WTC11 (cell line): ENCODE results near the gene YOD1. TPM values are rescaled to one million over a fixed set of nuclear protein-coding genes. Genes with fewer than 3 reads are reported as not detected.

Source experiments
- ATAC-seq: fragments of 200-7000 bp; cut with Tn5 transposase; 2 replicates; pipeline ENCODE4 v1.10.0; 2021; ENCODE audit warnings: mild to moderate bottlenecking, moderate library complexity
- CTCF ChIA-PET: fragments of 300-600 bp; sonication (Branson Sonifier 250); formaldehyde crosslinking; loops from one replicate; lab custom pipeline; 2021; ENCODE audit warnings: antibody characterized with exemption; lab: Charles Lee
- POLR2A ChIA-PET: fragments of 350-600 bp; sonication (Branson Sonifier 250); formaldehyde crosslinking; loops from one replicate; lab custom pipeline; 2021; ENCODE audit warnings: antibody characterized with exemption; lab: Charles Lee
- DNase-seq: peaks from one replicate; pipeline ENCODE4 v3.0.0; 2021; ENCODE audit warnings: low spot score
- H3K27ac Mint-ChIP-seq: 2 replicates; pipeline ENCODE4 v1.8.0; 2021; ENCODE audit warnings: mixed read lengths
- H3K27me3 Mint-ChIP-seq: 2 replicates; pipeline ENCODE4 v1.8.0; 2021; ENCODE audit warnings: low read depth, mild to moderate bottlenecking, moderate library complexity, mixed read lengths
- H3K36me3 Mint-ChIP-seq: 2 replicates; pipeline ENCODE4 v1.8.0; 2021; ENCODE audit warnings: mixed read lengths
- H3K4me1 Mint-ChIP-seq: 2 replicates; pipeline ENCODE4 v1.8.0; 2022; ENCODE audit warnings: mixed read lengths
- H3K4me3 Mint-ChIP-seq: 2 replicates; pipeline ENCODE4 v1.8.0; 2021; ENCODE audit warnings: mild to moderate bottlenecking, moderate library complexity, mixed read lengths
- H3K9me3 Mint-ChIP-seq: 2 replicates; pipeline ENCODE4 v1.8.0; 2021; ENCODE audit warnings: mixed read lengths
- CREB1 ChIP-seq: sonication (generic); formaldehyde crosslinking; IDR thresholded peaks from 2 replicates; pipeline ENCODE4 v1.8.0; 2023; ENCODE audit warnings: mild to moderate bottlenecking, missing genetic modification reagents
- FOXJ3 ChIP-seq: sonication (generic); formaldehyde crosslinking; IDR thresholded peaks from 2 replicates; pipeline ENCODE4 v1.9.0; 2021; ENCODE audit warnings: missing genetic modification reagents, mild to moderate bottlenecking, borderline replicate concordance
- FOXK1 ChIP-seq: sonication (generic); formaldehyde crosslinking; IDR thresholded peaks from 2 replicates; pipeline ENCODE4 v1.8.0; 2022; ENCODE audit warnings: mild to moderate bottlenecking, moderate library complexity, missing genetic modification reagents
- GABPB1 ChIP-seq: sonication (generic); formaldehyde crosslinking; IDR thresholded peaks from 2 replicates; pipeline ENCODE4 v1.8.1; 2023; ENCODE audit warnings: mild to moderate bottlenecking, missing genetic modification reagents
- HMGA2 ChIP-seq: fragments of 250-450 bp; sonication (Bioruptor Pico); IDR thresholded peaks from 2 replicates; pipeline ENCODE4 v1.4.0; 2021; ENCODE audit warnings: mild to moderate bottlenecking, moderate library complexity
- KAT7 ChIP-seq: sonication (generic); formaldehyde crosslinking; IDR thresholded peaks from 2 replicates; pipeline ENCODE4 v1.8.1; 2023; ENCODE audit warnings: missing genetic modification reagents, mild to moderate bottlenecking, borderline replicate concordance
- NFATC4 ChIP-seq: fragments of 250-450 bp; sonication (Bioruptor Pico); IDR thresholded peaks from 2 replicates; pipeline ENCODE4 v1.9.0; 2021; ENCODE audit warnings: mild to moderate bottlenecking
- NR1H2 ChIP-seq: sonication (generic); formaldehyde crosslinking; IDR thresholded peaks from 2 replicates; pipeline ENCODE4 v1.9.0; 2021; ENCODE audit warnings: mild to moderate bottlenecking, moderate library complexity, missing genetic modification reagents
- NR3C1 ChIP-seq: sonication (generic); formaldehyde crosslinking; conservative IDR thresholded peaks from 2 replicates; pipeline ENCODE4 v1.8.1; 2023; ENCODE audit warnings: low read depth, mild to moderate bottlenecking, missing genetic modification reagents
- TEAD1 ChIP-seq: sonication (generic); formaldehyde crosslinking; IDR thresholded peaks from 2 replicates; pipeline ENCODE4 v1.8.0; 2022; ENCODE audit warnings: mild to moderate bottlenecking, missing genetic modification reagents
- ZBTB21 ChIP-seq: sonication (generic); formaldehyde crosslinking; IDR thresholded peaks from 2 replicates; pipeline ENCODE4 v1.8.1; 2023; ENCODE audit warnings: mild to moderate bottlenecking, missing genetic modification reagents, borderline replicate concordance
- ZNF219 ChIP-seq: sonication (generic); formaldehyde crosslinking; IDR thresholded peaks from 2 replicates; pipeline ENCODE4 v1.8.0; 2023; ENCODE audit warnings: missing genetic modification reagents, mild to moderate bottlenecking, borderline replicate concordance
- ZNF232 ChIP-seq: sonication (generic); formaldehyde crosslinking; IDR thresholded peaks from 2 replicates; pipeline ENCODE4 v1.8.0; 2022; ENCODE audit warnings: mild to moderate bottlenecking, missing genetic modification reagents
- ZNF263 ChIP-seq: sonication (generic); formaldehyde crosslinking; IDR thresholded peaks from 2 replicates; pipeline ENCODE4 v1.8.1; 2022; ENCODE audit warnings: low read depth, mild to moderate bottlenecking, moderate library complexity, missing genetic modification reagents
- ZNF396 ChIP-seq: fragments of 250-450 bp; sonication (Bioruptor Pico); IDR thresholded peaks from 2 replicates; pipeline ENCODE4 v1.8.0; 2021; ENCODE audit warnings: mild to moderate bottlenecking, moderate library complexity, borderline replicate concordance
- ZNF512 ChIP-seq: sonication (generic); formaldehyde crosslinking; IDR thresholded peaks from 2 replicates; pipeline ENCODE4 v1.8.1; 2022; ENCODE audit warnings: missing genetic modification reagents, borderline replicate concordance
- total RNA-seq: library from RNA; stranded (reverse); gene quantifications from 3 replicates; pipeline ENCODE4 v1.2.3, GENCODE V29; 2021
- TF ChIP-seq, protein P1 (sequence below): sonication (generic); formaldehyde crosslinking; IDR thresholded peaks from 2 replicates; pipeline ENCODE4 v1.8.0; 2022; ENCODE audit warnings: mild to moderate bottlenecking, missing genetic modification reagents
- TF ChIP-seq, protein P2 (sequence below): sonication (generic); formaldehyde crosslinking; IDR thresholded peaks from 2 replicates; pipeline ENCODE4 v1.8.0; 2022; ENCODE audit warnings: mild to moderate bottlenecking, missing genetic modification reagents
- TF ChIP-seq, protein P3 (sequence below): sonication (generic); formaldehyde crosslinking; IDR thresholded peaks from 2 replicates; pipeline ENCODE4 v1.8.1; 2022; ENCODE audit warnings: low read depth, missing genetic modification reagents, borderline replicate concordance

Gene YOD1
- total RNA-seq, 1 experiment from 2014 or later = 12.0 TPM

DNA sequence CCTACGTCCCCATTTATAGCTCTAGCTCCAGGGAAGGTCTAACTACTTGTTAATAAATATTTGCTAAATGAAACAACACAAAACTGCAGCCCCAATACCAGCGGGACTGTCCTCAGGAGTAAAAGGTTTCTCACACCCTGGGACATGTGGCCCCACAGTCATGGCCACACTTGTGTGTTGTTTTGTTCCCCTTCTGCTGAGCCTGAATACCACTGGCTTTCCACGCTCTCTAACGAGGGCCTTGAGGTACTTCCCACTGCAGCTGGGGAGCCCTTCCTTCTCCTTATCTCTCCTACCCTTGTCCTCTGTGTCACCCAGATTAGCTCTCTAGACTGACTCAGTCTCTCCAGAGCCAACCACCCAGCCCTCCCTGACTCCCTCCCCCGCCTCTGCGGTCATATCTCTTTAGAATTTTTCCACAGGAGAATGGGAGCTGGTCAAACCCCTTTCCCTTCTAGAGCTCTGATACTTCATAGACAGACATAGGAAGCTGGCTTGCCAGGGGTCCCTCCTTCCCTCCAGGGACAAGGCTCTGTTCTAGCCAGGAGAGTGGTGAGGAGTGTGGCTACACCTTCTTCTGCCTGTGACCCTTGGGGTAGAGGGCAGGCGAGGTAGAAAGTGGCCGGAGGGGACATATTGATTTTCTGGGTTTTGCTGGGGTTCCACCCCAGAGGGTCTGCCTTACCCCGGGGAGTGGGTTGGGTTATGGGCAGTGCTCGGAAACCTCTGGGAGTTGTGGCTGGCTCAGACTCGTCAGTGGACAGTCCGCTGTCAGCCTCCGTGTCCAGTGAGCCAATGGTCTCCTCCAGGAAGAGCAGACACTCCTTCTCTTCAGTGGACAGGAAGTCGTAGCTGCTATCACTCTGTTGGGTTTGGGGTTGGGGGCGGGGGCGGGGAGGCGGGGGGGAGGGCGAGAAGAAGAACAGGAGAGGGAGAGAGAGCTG is 26.5 kb downstream of the YOD1 start:
- Mint-ChIP-seq H3K36me3 (no peaks in the 10 kb centered on the region; the same call in 1 of the 2 replicates), H3K27ac (peak overlapping the region; percentile 74), H3K27me3 (no peaks in the 10 kb centered on the region), H3K9me3 (no peaks in the 10 kb centered on the region), H3K4me1 (peaks cover 20% of the 10 kb centered on the region), H3K4me3 (no peak overlapping the region)
- CTCF ChIA-PET = interaction anchor here (0.6 to 1.9 kb wide), 11 partner anchors 8 to 393 kb away, joined by 3 to 6 read pairs (median 3); partner anchors contain the start of gene C1orf116
- TF ChIP-seq GABPB1 (CRISPR knock-in tag) (no peak), ZBTB21 (CRISPR knock-in tag) (no peak), FOXK1 (CRISPR knock-in tag) (no peak), ZNF512 (CRISPR knock-in tag) (no peak), TEAD1 (no peak), ZNF263 (CRISPR knock-in tag) (no peak), ZNF219 (no peak), ZNF232 (no peak), CREB1 (CRISPR knock-in tag) (no peak)
- TF ChIP-seq, protein P1, sequence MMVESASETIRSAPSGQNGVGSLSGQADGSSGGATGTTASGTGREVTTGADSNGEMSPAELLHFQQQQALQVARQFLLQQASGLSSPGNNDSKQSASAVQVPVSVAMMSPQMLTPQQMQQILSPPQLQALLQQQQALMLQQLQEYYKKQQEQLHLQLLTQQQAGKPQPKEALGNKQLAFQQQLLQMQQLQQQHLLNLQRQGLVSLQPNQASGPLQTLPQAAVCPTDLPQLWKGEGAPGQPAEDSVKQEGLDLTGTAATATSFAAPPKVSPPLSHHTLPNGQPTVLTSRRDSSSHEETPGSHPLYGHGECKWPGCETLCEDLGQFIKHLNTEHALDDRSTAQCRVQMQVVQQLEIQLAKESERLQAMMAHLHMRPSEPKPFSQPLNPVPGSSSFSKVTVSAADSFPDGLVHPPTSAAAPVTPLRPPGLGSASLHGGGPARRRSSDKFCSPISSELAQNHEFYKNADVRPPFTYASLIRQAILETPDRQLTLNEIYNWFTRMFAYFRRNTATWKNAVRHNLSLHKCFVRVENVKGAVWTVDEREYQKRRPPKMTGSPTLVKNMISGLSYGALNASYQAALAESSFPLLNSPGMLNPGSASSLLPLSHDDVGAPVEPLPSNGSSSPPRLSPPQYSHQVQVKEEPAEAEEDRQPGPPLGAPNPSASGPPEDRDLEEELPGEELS (CRISPR knock-in tag) = no peak
- DNase-seq = no peak
- POLR2A ChIA-PET = interaction anchor here (0.5 to 1.5 kb wide), 2 partner anchors 8 to 18 kb away, joined by 3 to 5 read pairs; partner anchors contain the start of gene C1orf116
- ATAC-seq = peak; percentile 37

DNA sequence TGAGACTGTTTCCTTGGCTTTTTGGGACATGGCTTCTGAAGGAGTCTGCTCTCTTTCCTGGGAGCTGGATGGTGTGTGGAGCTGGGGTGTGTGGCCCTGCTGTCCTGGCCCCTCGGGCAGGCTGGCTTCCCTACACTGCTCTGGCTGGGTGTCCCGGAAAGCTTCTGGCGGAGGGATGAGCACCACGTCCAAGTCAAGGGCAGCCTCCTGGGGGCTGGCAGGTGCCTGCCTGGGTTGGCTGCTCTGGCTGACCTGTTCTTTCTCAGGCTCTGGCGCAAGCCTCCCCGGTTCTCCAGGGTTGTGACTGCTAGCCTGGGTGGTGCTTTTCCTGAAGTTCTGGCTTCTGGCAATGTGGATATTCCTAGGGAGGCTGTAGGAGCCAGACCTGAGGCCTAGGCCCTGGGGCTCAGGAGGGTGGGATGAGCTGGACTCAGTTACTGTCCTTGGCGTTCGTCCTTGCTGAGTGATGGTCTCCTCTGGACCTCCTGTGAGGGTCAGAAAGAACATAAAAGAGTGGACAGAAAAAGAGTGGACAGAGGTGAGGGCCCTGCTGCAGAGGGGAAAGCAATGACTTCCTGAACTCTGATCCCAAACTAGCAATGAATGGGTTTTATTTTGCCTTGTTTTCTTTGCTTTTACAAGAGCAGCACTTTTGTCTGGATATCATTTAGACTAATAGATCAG is 27.9 kb downstream of the YOD1 start:
- DNase-seq (no peak), ATAC-seq (no peak)
- Mint-ChIP-seq H3K9me3 (no peaks in the 10 kb centered on the region), H3K36me3 (no peaks in the 10 kb centered on the region; the same call in 1 of the 2 replicates), H3K4me1 (peaks cover 19% of the 10 kb centered on the region), H3K27me3 (no peaks in the 10 kb centered on the region), H3K4me3 (no peak overlapping the region), H3K27ac (no peak overlapping the region)
- CTCF ChIA-PET = interaction anchor here (1.3 to 2.0 kb wide), 2 partner anchors 19 to 88 kb away, joined by 6 to 8 read pairs; no protein-coding TSS in a partner anchor
- TF ChIP-seq NR1H2 = no peak
- POLR2A ChIA-PET = no interaction called here

GRCh38 chr1:207021876-207022596 is 29.0 kb downstream of the YOD1 start:
- Mint-ChIP-seq H3K36me3 (no peaks in the 10 kb centered on the region; the same call in 1 of the 2 replicates), H3K9me3 (no peaks in the 10 kb centered on the region), H3K27me3 (no peaks in the 10 kb centered on the region), H3K4me3 (no peak overlapping the region), H3K27ac (no peak overlapping the region), H3K4me1 (peaks cover 19% of the 10 kb centered on the region)
- POLR2A ChIA-PET = interaction anchor here (0.8 kb wide), 1 partner anchor 31 kb away, joined by 3 read pairs; the partner anchor contains the start of gene PFKFB2
- TF ChIP-seq, protein P2, sequence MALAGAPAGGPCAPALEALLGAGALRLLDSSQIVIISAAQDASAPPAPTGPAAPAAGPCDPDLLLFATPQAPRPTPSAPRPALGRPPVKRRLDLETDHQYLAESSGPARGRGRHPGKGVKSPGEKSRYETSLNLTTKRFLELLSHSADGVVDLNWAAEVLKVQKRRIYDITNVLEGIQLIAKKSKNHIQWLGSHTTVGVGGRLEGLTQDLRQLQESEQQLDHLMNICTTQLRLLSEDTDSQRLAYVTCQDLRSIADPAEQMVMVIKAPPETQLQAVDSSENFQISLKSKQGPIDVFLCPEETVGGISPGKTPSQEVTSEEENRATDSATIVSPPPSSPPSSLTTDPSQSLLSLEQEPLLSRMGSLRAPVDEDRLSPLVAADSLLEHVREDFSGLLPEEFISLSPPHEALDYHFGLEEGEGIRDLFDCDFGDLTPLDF (CRISPR knock-in tag) = no peak
- no peak for TF ChIP-seq KAT7
- TF ChIP-seq HMGA2 (CRISPR knock-in tag) = no peak
- no peak for TF ChIP-seq ZNF396 (CRISPR knock-in tag)
- no peak for TF ChIP-seq NFATC4 (CRISPR knock-in tag)
- no peak for TF ChIP-seq NR3C1 (CRISPR knock-in tag)
- TF ChIP-seq, protein P3, sequence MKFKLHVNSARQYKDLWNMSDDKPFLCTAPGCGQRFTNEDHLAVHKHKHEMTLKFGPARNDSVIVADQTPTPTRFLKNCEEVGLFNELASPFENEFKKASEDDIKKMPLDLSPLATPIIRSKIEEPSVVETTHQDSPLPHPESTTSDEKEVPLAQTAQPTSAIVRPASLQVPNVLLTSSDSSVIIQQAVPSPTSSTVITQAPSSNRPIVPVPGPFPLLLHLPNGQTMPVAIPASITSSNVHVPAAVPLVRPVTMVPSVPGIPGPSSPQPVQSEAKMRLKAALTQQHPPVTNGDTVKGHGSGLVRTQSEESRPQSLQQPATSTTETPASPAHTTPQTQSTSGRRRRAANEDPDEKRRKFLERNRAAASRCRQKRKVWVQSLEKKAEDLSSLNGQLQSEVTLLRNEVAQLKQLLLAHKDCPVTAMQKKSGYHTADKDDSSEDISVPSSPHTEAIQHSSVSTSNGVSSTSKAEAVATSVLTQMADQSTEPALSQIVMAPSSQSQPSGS (CRISPR knock-in tag) = no peak
- no peak for TF ChIP-seq FOXJ3
- DNase-seq (no peak), ATAC-seq (no peak)
- CTCF ChIA-PET = interaction anchor here (1.3 to 2.0 kb wide), 2 partner anchors 18 to 86 kb away, joined by 6 to 8 read pairs; no protein-coding TSS in a partner anchor
